Measurements from ENCODE around the gene MAGI1.

GRCh38 chr3:65326574-65326973 is 712.1 kb downstream of the MAGI1 start:
- TF ChIP-seq SNAI2 (CRISPR knock-in tag; IDR thresholded peaks at IDR 0.05) (no peak), RARB (CRISPR knock-in tag; IDR thresholded peaks at IDR 0.05) (no peak)
